NCI-H187 (cell line): Measurements from ENCODE around the gene THOC7.

Experiments used
- DNase-seq, 2 experiments: peaks; one replicate each; lab custom pipeline; 2025; lab: John Stamatoyannopoulos, UW

THOC7 gene

GRCh38 chr3:63842127-63842526 is 21.5 kb downstream of the THOC7 start:
- no peak for DNase-seq

GRCh38 chr3:63841704-63842103 is 21.9 kb downstream of the THOC7 start:
- no peak for DNase-seq

GRCh38 chr3:63832395-63832794 is 31.2 kb downstream of the THOC7 start:
- DNase-seq = no peak

- no peak for DNase-seq
These were observed 33.1 kb downstream of the THOC7 start for GRCh38 chr3:63830526-63830925.

GRCh38 chr3:63824309-63824708 is 39.3 kb downstream of the THOC7 start:
- DNase-seq = no peak

GRCh38 chr3:63819151-63819398 is 44.5 kb downstream of the THOC7 start, which contains the start of gene C3orf49:
Gene C3orf49 (plus strand): TSS chr3:63819299. CDS start chr3:63819472, 173 bp downstream.
- no peak for DNase-seq

- peak; percentile 2 to 21 for DNase-seq
These were observed 45.1 kb downstream of the THOC7 start for GRCh38 chr3:63818282-63819150.

- no peak for DNase-seq
These were observed 46.4 kb downstream of the THOC7 start for GRCh38 chr3:63817225-63817624.

GRCh38 chr3:63814237-63814636 is 49.4 kb downstream of the THOC7 start:
- no peak for DNase-seq

- DNase-seq = no peak
These were observed 54.0 kb downstream of the THOC7 start for GRCh38 chr3:63809607-63810006.

GRCh38 chr3:63808633-63809032 is 55.0 kb downstream of the THOC7 start:
- DNase-seq = no peak

- no peak for DNase-seq
These were observed 55.5 kb downstream of the THOC7 start for GRCh38 chr3:63807961-63808565.

GRCh38 chr3:63803911-63804310 is 59.7 kb downstream of the THOC7 start:
- DNase-seq = no peak

GRCh38 chr3:63800097-63800496 is 63.5 kb downstream of the THOC7 start:
- no peak for DNase-seq

GRCh38 chr3:63798949-63799348 is 64.7 kb downstream of the THOC7 start:
- DNase-seq = no peak

GRCh38 chr3:63798544-63798943 is 65.1 kb downstream of the THOC7 start:
- DNase-seq = no peak

GRCh38 chr3:63795438-63795837 is 68.2 kb downstream of the THOC7 start:
- DNase-seq = no peak

GRCh38 chr3:63791974-63792373 is 71.6 kb downstream of the THOC7 start:
- no peak for DNase-seq
